ENCODE results near the gene IGSF3. TPM values are rescaled to one million over a fixed set of nuclear protein-coding genes. Genes with fewer than 3 reads are reported as not detected.

IGSF3 gene
- total and polyA plus RNA-seq, 2 of the 8 experiments (the other 6 are each of a cell fraction or from before 2014, with no cell fraction given), result 30.0 to 32.2 TPM

- Histone ChIP-seq H2BK20ac (ENCODE audit: low read length) (no peak overlapping the region), H2BK120ac (replicated peaks; ENCODE audit: low read depth, low read length) (no peak overlapping the region), H3K27me3 (replicated peaks in 1 of 4; ENCODE audit: control insufficient read depth in 3 of 4, extremely low read depth in 1 of 4, insufficient read depth in 3 of 4, low read length in 3 of 4) (no peaks in the 10 kb centered on the region), H2BK15ac (ENCODE audit: low read length) (no peak overlapping the region), H4K5ac (ENCODE audit: insufficient read length, low read depth, low read length) (no peak overlapping the region), H4K8ac (ENCODE audit: extremely low read depth, insufficient read depth, low read length) (no peak overlapping the region), H3K23ac (ENCODE audit: insufficient read length) (no peak overlapping the region), H3K56ac (replicated peaks; ENCODE audit: insufficient read length, low read depth, low read length) (no peak overlapping the region), H3K79me2 (ENCODE audit: control insufficient read depth in 1 of 2, insufficient read depth in 2 of 2, low read length in 2 of 2) (no peaks in the 10 kb centered on the region), H3K36me3 (ENCODE audit: control insufficient read depth in 2 of 4, insufficient read depth in 4 of 4, low read length in 3 of 4) (no peaks in the 10 kb centered on the region), H3K79me1 (ENCODE audit: low read depth, low read length) (no peaks in the 10 kb centered on the region), H4K91ac (replicated peaks; ENCODE audit: insufficient read length, low read length) (no peak overlapping the region), H2AFZ (ENCODE audit: low read length) (no peak overlapping the region), H3K4me1 (replicated peaks in 1 of 4; ENCODE audit: control insufficient read depth in 3 of 4, insufficient read depth in 4 of 4, low read length in 3 of 4) (no peaks in the 10 kb centered on the region), H4K20me1 (replicated peaks in 1 of 2; ENCODE audit: control insufficient read depth in 1 of 2, insufficient read depth in 2 of 2, low read length in 2 of 2) (peaks cover 0 to 1% of the 10 kb centered on the region in 2 experiments), H3K4me3 (ENCODE audit: extremely low read depth in 1 of 4, insufficient read depth in 2 of 4, low read depth in 3 of 4, low read length in 4 of 4) (no peak overlapping the region), H2BK12ac (ENCODE audit: low read depth, low read length) (no peak overlapping the region), H2AK5ac (ENCODE audit: low read depth, low read length) (no peak overlapping the region), H3K27ac (ENCODE audit: low read depth, low read length) (no peak overlapping the region), H3K23me2 (ENCODE audit: low read depth, low read length) (no peaks in the 10 kb centered on the region), H2BK5ac (ENCODE audit: low read depth, low read length) (no peak overlapping the region), H3K18ac (ENCODE audit: extremely low read depth, low read length) (no peak overlapping the region), H3K14ac (ENCODE audit: insufficient read length) (no peak overlapping the region), H3K4me2 (ENCODE audit: insufficient read depth in 1 of 2, low read depth in 2 of 2, low read length in 2 of 2) (no peak overlapping the region), H3K9ac (replicated peaks in 1 of 4; ENCODE audit: extremely low read depth in 1 of 4, low read depth in 3 of 4, low read length in 3 of 4) (no peak overlapping the region), H3K9me3 (ENCODE audit: insufficient read depth in 2 of 2, low read depth in 1 of 2, low read length in 1 of 2) (no peaks in the 10 kb centered on the region), H3K4ac (replicated peaks; ENCODE audit: insufficient read length, low read depth, low read length) (no peak overlapping the region)
- no peak for TF ChIP-seq BACH1 (IDR thresholded peaks at IDR 0.05; ENCODE audit: low read length)
- no peak for TF ChIP-seq USF2 (IDR thresholded peaks at IDR 0.05; ENCODE audit: low read length)
- no peak for TF ChIP-seq SRF (IDR thresholded peaks at IDR 0.05; ENCODE audit: low read depth, low read length)
- no peak for TF ChIP-seq NANOG (IDR thresholded peaks at IDR 0.05; ENCODE audit: insufficient read depth, low read depth, low read length, poor library complexity, severe bottlenecking)
- ChIA-PET CTCF (ENCODE audit: partially characterized antibody) (interaction anchor here (1.1 kb wide), 1 partner anchor 194 kb away, joined by 3 read pairs; no protein-coding TSS in a partner anchor), POLR2A (ENCODE audit: partially characterized antibody) (no interaction called here)
- WGBS, 2 experiments (ENCODE audit: extremely low coverage in 1 of 2, insufficient coverage in 1 of 2, insufficient read length in 1 of 2, insufficient replicate concordance in 2 of 2, low coverage in 1 of 2, low lambda C conversion rate in 2 of 2, missing lambda C conversion rate in 1 of 2), result 84% methylated on average over 8 of the region's 8 CpGs; no CpG with 5 or more reads in 1 of the 2 experiments
- DNase-seq (ENCODE audit: low read depth in 1 of 2, low spot score in 2 of 2) (no peak), FAIRE-seq (no peak)
Observed at GRCh38 chr1:116544588-116545358, 122.8 kb downstream of the IGSF3 start.

All from H1 (cell line).